ENCODE measurements around the gene SMIM1. TPM values are rescaled to one million over a fixed set of nuclear protein-coding genes. Genes with fewer than 3 reads are reported as not detected.
"Not testable (repeated sequence)": the region's sequence is repeated elsewhere in the genome, so short reads cannot be mapped to it uniquely, and the experiment has no call there.

SMIM1 gene
- under 1 TPM in 1 of 2 experiments, not detected in 1; 0.71 TPM for total RNA-seq

- CTCF ChIA-PET, result interaction anchor here (1.0 to 3.4 kb wide), 2 partner anchors 19 to 23 kb away, joined by 3 to 29 read pairs; partner anchors contain the start of gene LRRC47
- POLR2A ChIA-PET, result no interaction called here
- H3K4me3 Mint-ChIP-seq, result peak within 1 kb of the TSS; percentile 58
- H3K36me3 Mint-ChIP-seq (ENCODE audit: low read depth), result no peaks in the 10 kb centered on the region
- no peak for DNase-seq
- no peaks in the 10 kb centered on the region for H3K9me3 Mint-ChIP-seq
- H3K4me1 Mint-ChIP-seq, result peaks cover 8% of the 10 kb centered on the region
- no peaks in the 10 kb centered on the region for H3K27me3 Mint-ChIP-seq
- no peak within 1 kb of the TSS for H3K27ac Mint-ChIP-seq
These were observed at the start of gene SMIM1 for GRCh38 chr1:3772715-3773571. TSS of gene SMIM1 (plus strand) at chr1:3772749. CDS start at chr1:3775374, 2,625 bp downstream.

GRCh38 chr1:3722846-3723245 lies 49.7 kb upstream of the SMIM1 start:
- H3K36me3 Mint-ChIP-seq (ENCODE audit: low read depth), result no peaks in the 10 kb centered on the region
- peaks cover 9% of the 10 kb centered on the region for H3K4me1 Mint-ChIP-seq
- ChIA-PET CTCF (interaction anchor here (0.8 kb wide), 1 partner anchor 74 kb away, joined by 4 read pairs; no protein-coding TSS in a partner anchor), POLR2A (no interaction called here)
- no peaks in the 10 kb centered on the region for H3K9me3 Mint-ChIP-seq
- H3K27me3 Mint-ChIP-seq, result no peaks in the 10 kb centered on the region
- H3K4me3 Mint-ChIP-seq, result no peak overlapping the region
- no peak for DNase-seq
- no peak overlapping the region for H3K27ac Mint-ChIP-seq

DNA sequence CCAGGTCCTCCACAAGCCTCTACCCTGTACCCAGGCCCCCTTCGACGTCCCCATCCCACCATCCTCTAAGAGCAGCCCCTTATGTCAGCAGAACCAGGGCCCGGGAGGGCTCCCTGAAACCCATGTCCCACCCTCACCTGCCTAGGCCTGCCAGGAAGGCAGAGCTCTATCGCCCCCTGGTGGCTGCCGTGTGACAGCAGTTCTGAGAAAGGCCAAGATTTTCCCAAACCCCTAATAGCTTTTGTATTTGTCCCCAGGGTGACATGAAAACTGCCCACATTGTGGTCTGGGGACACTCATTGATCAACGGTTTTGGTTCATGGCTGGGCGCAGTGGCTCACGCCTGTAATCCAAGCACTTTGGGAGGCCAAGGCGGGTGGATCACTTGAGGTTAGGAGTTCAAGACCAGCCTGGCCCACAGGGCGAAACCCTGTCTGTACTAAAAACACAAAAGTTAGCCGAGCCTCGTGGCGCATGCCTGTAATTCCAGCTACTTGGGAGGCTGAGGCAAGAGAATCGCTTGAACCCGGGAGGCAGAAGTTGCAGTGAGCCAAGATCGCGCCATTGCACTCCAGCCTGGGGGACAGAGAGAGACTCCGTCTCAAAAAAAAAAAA lies 48.0 kb upstream of the SMIM1 start:
- H3K27me3 Mint-ChIP-seq; POLR2A ChIA-PET; H3K9me3 Mint-ChIP-seq; H3K4me3 Mint-ChIP-seq; H3K4me1 Mint-ChIP-seq; H3K36me3 Mint-ChIP-seq (ENCODE audit: low read depth): not testable (repeated sequence)
- DNase-seq, result peak; percentile 78
- CTCF ChIA-PET, result interaction anchor here (0.6 to 1.2 kb wide), 4 partner anchors 21 to 230 kb away, joined by 3 read pairs; no protein-coding TSS in a partner anchor
- H3K27ac Mint-ChIP-seq, result peak overlapping the region; percentile 69

GRCh38 chr1:3725366-3725765 lies 47.2 kb upstream of the SMIM1 start:
- Mint-ChIP-seq H3K4me1 (peaks cover 3% of the 10 kb centered on the region), H3K9me3 (no peaks in the 10 kb centered on the region), H3K36me3 (ENCODE audit: low read depth) (no peaks in the 10 kb centered on the region), H3K27me3 (no peaks in the 10 kb centered on the region), H3K27ac (no peak overlapping the region), H3K4me3 (no peak overlapping the region)
- no peak for DNase-seq
- POLR2A ChIA-PET, result no interaction called here
- CTCF ChIA-PET, result interaction anchor here (0.6 to 1.2 kb wide), 2 partner anchors 133 to 227 kb away, joined by 3 read pairs; no protein-coding TSS in a partner anchor

GRCh38 chr1:3727042-3727824 lies 45.3 kb upstream of the SMIM1 start:
- Mint-ChIP-seq H3K27ac (no peak overlapping the region), H3K27me3 (no peaks in the 10 kb centered on the region), H3K36me3 (ENCODE audit: low read depth) (no peaks in the 10 kb centered on the region), H3K4me1 (no peaks in the 10 kb centered on the region), H3K4me3 (no peak overlapping the region), H3K9me3 (no peaks in the 10 kb centered on the region)
- ChIA-PET POLR2A (no interaction called here), CTCF (interaction anchor here (0.7 kb wide), 1 partner anchor 566 kb away, joined by 3 read pairs; no protein-coding TSS in a partner anchor)
- peak; percentile 17 for DNase-seq

- H3K9me3 Mint-ChIP-seq, result no peaks in the 10 kb centered on the region
- no peak overlapping the region for H3K27ac Mint-ChIP-seq
- no peak for DNase-seq
- H3K4me3 Mint-ChIP-seq, result no peak overlapping the region
- H3K36me3 Mint-ChIP-seq (ENCODE audit: low read depth), result no peaks in the 10 kb centered on the region
- H3K4me1 Mint-ChIP-seq, result no peaks in the 10 kb centered on the region
- ChIA-PET CTCF (no interaction called here), POLR2A (no interaction called here)
- H3K27me3 Mint-ChIP-seq, result no peaks in the 10 kb centered on the region
These were observed 44.4 kb upstream of the SMIM1 start for GRCh38 chr1:3727825-3728776.

DNA sequence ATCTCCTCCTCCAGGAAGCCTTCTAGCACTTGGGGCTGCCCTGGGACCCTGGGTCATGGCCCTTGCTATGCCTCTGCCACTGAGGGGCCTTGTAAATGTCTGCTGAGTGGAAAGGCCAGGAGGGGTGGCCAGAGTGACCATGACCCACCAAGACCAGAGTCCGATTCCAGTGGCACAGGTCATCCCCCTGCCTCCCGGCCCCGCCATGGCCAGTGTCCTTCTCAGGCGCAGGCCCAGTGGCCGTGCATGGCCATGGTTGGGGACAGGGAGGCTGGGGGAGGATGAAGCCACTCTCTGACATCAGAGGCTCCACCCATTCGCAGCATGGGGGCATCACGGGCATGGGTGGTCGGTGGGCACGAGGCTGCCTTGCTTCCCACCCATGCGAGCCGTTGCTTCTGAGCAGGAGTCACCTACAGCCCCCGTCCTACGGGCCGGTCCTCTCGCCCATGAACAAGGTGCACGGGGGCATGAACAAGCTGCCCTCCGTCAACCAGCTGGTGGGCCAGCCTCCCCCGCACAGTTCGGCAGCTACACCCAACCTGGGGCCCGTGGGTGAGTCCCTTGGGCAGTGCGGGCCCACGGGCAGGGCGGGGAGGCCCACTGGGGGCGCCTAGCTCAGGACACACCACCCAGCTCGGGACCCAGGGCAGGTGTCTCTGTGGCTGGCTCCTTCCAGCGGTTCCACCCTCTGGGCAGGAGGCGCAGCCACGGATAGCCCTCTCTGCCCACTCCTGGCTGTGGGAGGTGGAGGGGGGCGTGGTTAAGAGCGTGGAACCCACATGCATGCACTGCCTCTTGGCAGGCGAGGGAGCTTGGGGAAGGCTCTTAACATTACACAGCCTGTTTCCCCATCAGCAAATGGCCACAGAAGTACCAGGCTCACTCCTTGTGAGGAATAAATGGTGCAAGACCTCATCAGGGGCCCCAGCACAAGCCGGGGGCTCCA lies 42.7 kb upstream of the SMIM1 start:
- CTCF ChIA-PET, result no interaction called here
- POLR2A ChIA-PET, result no interaction called here
- no peaks in the 10 kb centered on the region for H3K4me1 Mint-ChIP-seq
- no peak for DNase-seq
- no peaks in the 10 kb centered on the region for H3K27me3 Mint-ChIP-seq
- H3K4me3 Mint-ChIP-seq, result no peak overlapping the region
- H3K36me3 Mint-ChIP-seq (ENCODE audit: low read depth), result no peaks in the 10 kb centered on the region
- H3K27ac Mint-ChIP-seq, result no peak overlapping the region
- H3K9me3 Mint-ChIP-seq, result no peaks in the 10 kb centered on the region

DNA sequence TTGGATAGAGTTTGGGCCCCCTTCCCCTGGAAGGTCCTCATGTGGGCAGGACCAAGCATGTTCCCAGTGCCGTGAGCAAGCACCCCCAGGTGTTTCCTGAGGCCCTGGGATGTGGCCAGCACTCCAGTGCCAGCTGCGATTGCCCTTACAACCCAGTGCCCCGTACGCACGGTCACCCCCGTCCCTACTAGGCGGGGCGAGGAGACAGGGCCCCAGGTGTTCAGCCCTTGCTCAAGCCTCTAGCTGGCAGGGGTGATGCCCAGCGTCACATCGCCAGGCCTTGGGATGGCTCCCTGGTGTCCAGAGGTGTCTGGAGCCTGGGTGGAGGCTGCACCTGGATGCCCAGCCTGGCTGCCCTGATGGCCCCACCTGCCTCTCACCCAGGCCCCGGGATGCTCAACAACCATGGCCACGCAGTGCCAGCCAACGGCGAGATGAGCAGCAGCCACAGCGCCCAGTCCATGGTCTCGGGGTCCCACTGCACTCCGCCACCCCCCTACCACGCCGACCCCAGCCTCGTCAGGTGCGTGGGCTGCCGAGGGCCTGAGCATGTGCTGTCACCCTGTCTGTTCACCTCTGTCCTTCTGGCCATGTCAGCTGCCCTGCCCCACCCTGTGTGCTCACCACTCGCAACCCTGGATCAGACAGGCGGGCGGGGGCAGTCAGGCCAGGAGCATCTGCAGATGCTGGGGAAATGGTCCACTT lies 41.9 kb upstream of the SMIM1 start:
- Mint-ChIP-seq H3K27ac (no peak overlapping the region), H3K4me1 (peaks cover under 1% of the 10 kb centered on the region), H3K36me3 (ENCODE audit: low read depth) (no peaks in the 10 kb centered on the region), H3K27me3 (no peaks in the 10 kb centered on the region), H3K9me3 (no peaks in the 10 kb centered on the region), H3K4me3 (no peak overlapping the region)
- CTCF ChIA-PET, result no interaction called here
- no peak for DNase-seq
- POLR2A ChIA-PET, result no interaction called here

DNA sequence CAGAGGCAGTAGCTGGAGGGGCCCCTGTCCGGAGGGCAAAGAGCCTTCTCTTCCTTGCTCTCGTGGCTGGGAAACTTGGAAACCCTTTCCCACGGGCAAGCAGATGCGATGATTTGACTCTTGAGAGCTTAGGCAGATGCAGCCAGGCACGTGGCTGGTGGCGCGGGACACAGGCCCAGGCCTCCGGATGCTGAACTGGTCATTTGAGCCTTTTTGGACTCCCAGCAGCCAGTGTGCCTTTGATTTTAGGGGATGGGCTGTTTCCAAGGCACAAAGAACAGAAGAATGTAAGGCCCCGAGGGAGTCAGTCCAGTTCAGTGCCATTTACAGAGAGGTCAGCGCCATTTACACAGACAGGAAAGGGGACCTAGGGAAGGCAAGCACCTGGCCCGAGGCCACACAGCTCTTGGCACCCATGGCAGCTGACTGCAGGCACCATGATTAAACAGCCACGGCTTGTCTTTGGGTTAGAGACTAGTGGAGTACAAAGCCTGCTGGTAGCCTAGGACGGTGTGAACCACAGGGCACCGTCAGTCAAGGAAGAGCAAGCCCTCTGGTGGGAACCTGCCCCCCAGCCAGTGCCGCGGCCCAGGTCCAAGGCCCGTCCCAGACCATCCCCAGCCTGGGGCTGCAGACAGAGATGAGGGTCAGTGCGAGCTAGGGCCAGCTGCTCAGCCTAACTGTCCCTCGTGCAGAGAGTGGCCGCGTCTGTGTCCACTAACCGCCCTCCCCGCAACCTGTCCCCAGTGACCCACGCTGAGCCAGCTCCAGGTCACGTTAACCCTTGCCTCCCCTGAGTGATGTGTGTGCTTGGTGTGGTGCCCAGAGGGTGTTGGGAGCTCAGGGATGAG lies 40.7 kb upstream of the SMIM1 start:
- ChIA-PET CTCF (interaction anchor here (1.0 kb wide), 1 partner anchor 279 kb away, joined by 3 read pairs; no protein-coding TSS in a partner anchor), POLR2A (no interaction called here)
- no peaks in the 10 kb centered on the region for H3K27me3 Mint-ChIP-seq
- DNase-seq, result no peak
- no peaks in the 10 kb centered on the region for H3K9me3 Mint-ChIP-seq
- no peaks in the 10 kb centered on the region for H3K36me3 Mint-ChIP-seq (ENCODE audit: low read depth)
- H3K4me3 Mint-ChIP-seq, result no peak overlapping the region
- no peak overlapping the region for H3K27ac Mint-ChIP-seq
- peaks cover 6% of the 10 kb centered on the region for H3K4me1 Mint-ChIP-seq

GRCh38 chr1:3732434-3733093 lies 40.0 kb upstream of the SMIM1 start:
- Mint-ChIP-seq H3K9me3 (no peaks in the 10 kb centered on the region), H3K27me3 (no peaks in the 10 kb centered on the region), H3K27ac (no peak overlapping the region), H3K4me3 (no peak overlapping the region), H3K4me1 (peaks cover 6% of the 10 kb centered on the region), H3K36me3 (ENCODE audit: low read depth) (no peaks in the 10 kb centered on the region)
- no peak for DNase-seq
- CTCF ChIA-PET, result interaction anchor here (1.0 kb wide), 1 partner anchor 280 kb away, joined by 3 read pairs; no protein-coding TSS in a partner anchor
- POLR2A ChIA-PET, result no interaction called here
